Measurements from ENCODE around the gene UROC1.
"Not testable (repeated sequence)": the region's sequence is repeated elsewhere in the genome, so short reads cannot be mapped to it uniquely, and the experiment has no call there.

Gene UROC1

DNA sequence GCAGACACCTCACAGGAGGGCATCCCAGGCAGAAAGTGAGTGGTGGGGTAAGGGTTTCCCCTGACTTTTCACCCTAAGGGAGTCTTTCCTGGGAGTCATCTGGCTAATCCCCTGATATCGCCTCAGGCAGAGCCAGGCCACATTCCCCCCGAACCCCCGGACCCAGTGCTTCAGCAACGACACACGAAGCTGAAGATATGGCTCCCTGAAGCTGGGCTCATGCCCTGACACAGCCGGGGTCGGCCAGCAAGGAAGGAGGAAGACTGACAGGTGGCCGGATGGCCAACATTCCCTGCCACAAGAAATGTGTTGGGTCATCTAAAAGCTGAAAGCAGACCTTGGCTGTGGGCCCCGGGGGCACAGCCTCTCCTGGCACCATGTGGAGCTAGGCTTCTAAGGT is 20.7 kb upstream of the UROC1 start:
- H3K4me3 ChIP-seq (ENCODE audit: low read depth, low read length), result no peak overlapping the region
- in situ Hi-C loops (cut with HindIII; ENCODE audit: low sequenced_read_pairs), result no loop called here
- TF ChIP-seq CTCF (IDR thresholded peaks at IDR 0.05; ENCODE audit: low read depth, low read length), result no peak
- no peak for DNase-seq (ENCODE audit: low read depth, low spot score)

GRCh38 chr3:126537730-126538281 is 20.2 kb upstream of the UROC1 start:
- DNase-seq (ENCODE audit: low read depth, low spot score), result no peak
- no peak overlapping the region for H3K4me3 ChIP-seq (ENCODE audit: low read depth, low read length)
- in situ Hi-C loops (cut with HindIII; ENCODE audit: low sequenced_read_pairs), result no loop called here
- no peak for TF ChIP-seq CTCF (IDR thresholded peaks at IDR 0.05; ENCODE audit: low read depth, low read length)

GRCh38 chr3:126537116-126537729 is 19.6 kb upstream of the UROC1 start:
- no peak for TF ChIP-seq CTCF (IDR thresholded peaks at IDR 0.05; ENCODE audit: low read depth, low read length)
- in situ Hi-C loops (cut with HindIII; ENCODE audit: low sequenced_read_pairs), result no loop called here
- DNase-seq (ENCODE audit: low read depth, low spot score), result no peak
- H3K4me3 ChIP-seq (ENCODE audit: low read depth, low read length), result no peak overlapping the region

DNA sequence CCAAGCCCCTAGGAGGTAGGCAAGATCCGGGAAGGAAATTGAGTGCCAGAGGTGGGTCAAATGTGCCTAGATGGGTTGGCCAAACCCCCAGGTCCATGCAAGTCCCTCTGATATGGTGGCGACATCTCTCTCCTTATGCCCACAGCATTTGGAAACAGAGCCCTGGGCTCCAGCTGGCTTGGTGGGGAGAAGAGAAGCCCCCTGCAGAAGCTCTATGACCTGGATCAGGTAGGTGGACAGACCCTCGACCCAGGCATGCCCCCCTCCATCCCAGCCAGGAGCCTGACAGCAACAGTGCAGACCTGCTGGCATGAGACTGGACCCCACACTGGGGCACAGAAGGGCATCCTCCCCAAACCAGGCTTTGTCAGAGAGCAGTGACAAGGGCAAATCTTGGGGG is 18.6 kb upstream of the UROC1 start:
- DNase-seq (ENCODE audit: low read depth, low spot score), result no peak
- in situ Hi-C loops (cut with HindIII; ENCODE audit: low sequenced_read_pairs), result no loop called here
- H3K4me3 ChIP-seq (ENCODE audit: low read depth, low read length), result no peak overlapping the region
- TF ChIP-seq CTCF (IDR thresholded peaks at IDR 0.05; ENCODE audit: low read depth, low read length), result no peak

GRCh38 chr3:126535636-126536035 is 18.1 kb upstream of the UROC1 start:
- no peak for TF ChIP-seq CTCF (IDR thresholded peaks at IDR 0.05; ENCODE audit: low read depth, low read length)
- in situ Hi-C loops (cut with HindIII; ENCODE audit: low sequenced_read_pairs), result no loop called here
- no peak overlapping the region for H3K4me3 ChIP-seq (ENCODE audit: low read depth, low read length)
- no peak for DNase-seq (ENCODE audit: low read depth, low spot score)

DNA sequence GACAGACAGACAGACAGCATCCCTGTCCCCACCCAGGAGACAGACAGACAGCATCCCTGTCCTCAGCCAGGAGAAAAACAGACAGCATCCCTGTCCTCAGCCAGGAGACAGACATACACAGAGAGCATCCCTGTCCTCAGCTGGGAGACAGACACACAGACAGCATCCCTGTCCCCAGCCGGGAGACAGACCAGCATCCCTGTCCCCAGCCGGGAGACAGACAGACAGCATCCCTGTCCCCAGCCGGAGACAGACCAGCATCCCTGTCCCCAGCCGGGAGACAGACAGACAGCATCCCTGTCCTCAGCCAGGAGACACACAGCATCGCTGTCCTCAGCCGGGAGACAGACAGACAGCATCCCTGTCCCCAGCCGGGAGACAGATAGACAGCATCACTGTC is 17.1 kb upstream of the UROC1 start:
- in situ Hi-C loops (cut with HindIII; ENCODE audit: low sequenced_read_pairs); H3K4me3 ChIP-seq (ENCODE audit: low read depth, low read length); DNase-seq (ENCODE audit: low read depth, low spot score): not testable (repeated sequence)

DNA sequence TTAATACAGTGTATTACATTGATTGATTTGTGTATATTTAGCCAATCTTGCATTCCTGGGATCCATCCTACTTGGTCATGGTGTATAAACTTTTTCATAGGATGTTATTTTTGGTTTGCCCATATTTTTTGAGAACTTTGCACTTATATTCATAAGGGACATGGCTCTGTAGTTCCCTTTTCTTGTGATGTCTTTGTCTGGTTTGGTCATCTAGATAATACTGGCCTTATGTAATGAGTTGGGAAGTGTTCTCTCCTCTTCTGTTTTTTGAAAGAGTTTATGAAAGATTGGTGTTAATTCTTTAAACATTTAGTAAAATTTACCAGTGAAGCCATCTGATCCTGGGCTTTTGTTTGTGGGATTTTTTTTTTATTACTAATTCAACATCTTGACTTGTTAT is 15.9 kb upstream of the UROC1 start:
- no peak for TF ChIP-seq CTCF (IDR thresholded peaks at IDR 0.05; ENCODE audit: low read depth, low read length)
- DNase-seq (ENCODE audit: low read depth, low spot score), result no peak
- in situ Hi-C loops (cut with HindIII; ENCODE audit: low sequenced_read_pairs), result no loop called here
- no peak overlapping the region for H3K4me3 ChIP-seq (ENCODE audit: low read depth, low read length)

Data from astrocyte of the spinal cord (primary cell).